KMS-11 (cell line): Measurements from ENCODE around the gene PLOD1.

Experiments used
- H2AFZ ChIP-seq: fragments of 200-600 bp; sonication (generic); 2 replicates; pipeline ENCODE4 v1.6.1; 2016; ENCODE audit warnings: antibody characterized with exemption, mixed run types, low read depth
- H3K27ac ChIP-seq: fragments of 200-600 bp; sonication (generic); 2 replicates; pipeline ENCODE4 v1.6.1; 2016; ENCODE audit warnings: mild to moderate bottlenecking, mixed run types
- H3K27me3 ChIP-seq: fragments of 200-600 bp; sonication (generic); 2 replicates; pipeline ENCODE4 v1.6.1; 2017; ENCODE audit warnings: mild to moderate bottlenecking, low read depth, mixed run types, moderate library complexity; ENCODE audit not compliant: insufficient read depth
- H3K36me3 ChIP-seq: fragments of 200-600 bp; sonication (generic); 2 replicates; pipeline ENCODE4 v1.6.1; 2017; ENCODE audit warnings: mild to moderate bottlenecking, mixed run types; ENCODE audit not compliant: insufficient read depth
- H3K4me1 ChIP-seq: fragments of 200-600 bp; sonication (generic); 2 replicates; pipeline ENCODE4 v1.6.1; 2016; ENCODE audit warnings: mild to moderate bottlenecking, low read depth, mixed run types; ENCODE audit not compliant: poor library complexity, severe bottlenecking
- H3K4me2 ChIP-seq: fragments of 200-600 bp; sonication (generic); 2 replicates; pipeline ENCODE4 v1.7.0; 2016; ENCODE audit warnings: mild to moderate bottlenecking, mixed run types
- H3K4me3 ChIP-seq: fragments of 200-600 bp; sonication (generic); IDR thresholded peaks from 2 replicates; pipeline ENCODE4 v1.6.1; 2017; ENCODE audit warnings: low read depth, low read length, mixed read lengths; ENCODE audit not compliant: insufficient read depth
- H3K79me2 ChIP-seq: fragments of 200-600 bp; sonication (generic); 2 replicates; pipeline ENCODE4 v1.6.1; 2016; ENCODE audit warnings: low read depth, mixed run types; ENCODE audit not compliant: insufficient read depth
- H3K9ac ChIP-seq: fragments of 200-600 bp; sonication (generic); 2 replicates; pipeline ENCODE4 v1.6.1; 2016; ENCODE audit warnings: mild to moderate bottlenecking, mixed run types
- H4K20me1 ChIP-seq: fragments of 200-600 bp; sonication (generic); 2 replicates; pipeline ENCODE4 v1.6.1; 2016; ENCODE audit warnings: mild to moderate bottlenecking, mixed run types; ENCODE audit not compliant: insufficient read depth
- TF ChIP-seq, protein P1 (sequence below): fragments of 200-600 bp; sonication (generic); conservative IDR thresholded peaks from 2 replicates; pipeline ENCODE4 v1.6.1; 2017; ENCODE audit warnings: low read depth, mild to moderate bottlenecking, antibody characterized with exemption, low read length, moderate library complexity, mixed read lengths

The PLOD1 gene

DNA sequence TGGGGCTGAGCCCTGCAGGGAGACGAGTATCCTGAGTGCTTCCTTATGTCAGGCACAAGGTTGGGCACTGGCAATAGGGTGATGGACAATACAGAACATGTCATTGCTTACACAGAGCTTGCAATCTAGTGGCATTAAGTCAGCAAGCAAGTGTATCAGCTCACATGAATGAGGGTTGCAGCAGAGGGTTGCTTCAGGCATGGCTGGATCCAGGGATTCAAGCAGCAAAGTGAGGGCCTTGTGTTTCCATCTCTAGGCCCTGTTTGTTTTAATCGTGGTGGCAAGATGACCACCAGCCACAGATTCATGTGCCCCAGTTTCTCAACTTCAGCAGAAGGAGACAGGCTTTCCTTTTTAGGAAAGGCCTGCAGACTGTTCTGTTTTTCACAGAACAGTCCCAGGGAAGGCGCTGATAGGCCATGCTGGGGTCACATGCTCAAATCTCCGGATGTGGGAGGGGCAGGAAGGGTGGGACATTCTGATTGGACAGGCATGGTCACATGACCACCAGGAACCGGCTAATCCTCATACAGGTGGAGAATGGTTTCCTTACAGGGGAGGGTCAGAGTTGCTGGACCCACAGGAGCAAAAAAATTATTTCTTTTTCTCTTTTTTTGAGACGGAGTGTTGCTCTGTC is 14.4 kb downstream of the PLOD1 start:
- no peak overlapping the region for H2AFZ ChIP-seq
- H3K27me3 ChIP-seq: no peaks in the 10 kb centered on the region
- no peaks in the 10 kb centered on the region for H3K79me2 ChIP-seq
- H3K4me3 ChIP-seq: no peak overlapping the region
- H3K4me1 ChIP-seq: no peaks in the 10 kb centered on the region
- TF ChIP-seq, protein P1, sequence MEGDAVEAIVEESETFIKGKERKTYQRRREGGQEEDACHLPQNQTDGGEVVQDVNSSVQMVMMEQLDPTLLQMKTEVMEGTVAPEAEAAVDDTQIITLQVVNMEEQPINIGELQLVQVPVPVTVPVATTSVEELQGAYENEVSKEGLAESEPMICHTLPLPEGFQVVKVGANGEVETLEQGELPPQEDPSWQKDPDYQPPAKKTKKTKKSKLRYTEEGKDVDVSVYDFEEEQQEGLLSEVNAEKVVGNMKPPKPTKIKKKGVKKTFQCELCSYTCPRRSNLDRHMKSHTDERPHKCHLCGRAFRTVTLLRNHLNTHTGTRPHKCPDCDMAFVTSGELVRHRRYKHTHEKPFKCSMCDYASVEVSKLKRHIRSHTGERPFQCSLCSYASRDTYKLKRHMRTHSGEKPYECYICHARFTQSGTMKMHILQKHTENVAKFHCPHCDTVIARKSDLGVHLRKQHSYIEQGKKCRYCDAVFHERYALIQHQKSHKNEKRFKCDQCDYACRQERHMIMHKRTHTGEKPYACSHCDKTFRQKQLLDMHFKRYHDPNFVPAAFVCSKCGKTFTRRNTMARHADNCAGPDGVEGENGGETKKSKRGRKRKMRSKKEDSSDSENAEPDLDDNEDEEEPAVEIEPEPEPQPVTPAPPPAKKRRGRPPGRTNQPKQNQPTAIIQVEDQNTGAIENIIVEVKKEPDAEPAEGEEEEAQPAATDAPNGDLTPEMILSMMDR: no peak
- H3K36me3 ChIP-seq: no peaks in the 10 kb centered on the region
- no peaks in the 10 kb centered on the region for H4K20me1 ChIP-seq
- H3K4me2 ChIP-seq: no peak overlapping the region
- H3K9ac ChIP-seq: no peak overlapping the region
- H3K27ac ChIP-seq: no peak overlapping the region

DNA sequence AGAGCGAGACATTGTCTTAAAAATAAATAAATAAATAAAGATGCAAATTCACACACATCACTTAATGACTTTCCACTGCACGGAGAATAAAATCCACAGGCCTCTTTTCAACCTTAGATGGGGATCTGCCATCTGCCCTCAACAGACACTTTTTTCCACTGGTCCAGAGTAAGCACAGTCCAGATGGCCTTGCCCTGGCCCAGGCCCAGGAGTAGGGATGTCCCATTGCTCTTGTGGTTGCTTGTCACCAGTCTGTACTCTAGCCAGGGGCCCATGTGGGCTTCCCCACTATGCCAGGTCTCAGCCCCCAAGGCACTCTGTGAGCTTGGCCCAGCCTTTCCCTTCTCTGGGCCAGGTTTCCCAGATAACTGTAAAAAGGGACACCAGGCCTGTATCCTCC is 17.4 kb downstream of the PLOD1 start:
- Histone ChIP-seq H4K20me1 (no peaks in the 10 kb centered on the region), H2AFZ (no peak overlapping the region), H3K4me2 (no peak overlapping the region), H3K4me3 (no peak overlapping the region), H3K36me3 (no peaks in the 10 kb centered on the region), H3K27ac (no peak overlapping the region), H3K79me2 (no peaks in the 10 kb centered on the region), H3K4me1 (no peaks in the 10 kb centered on the region), H3K27me3 (no peaks in the 10 kb centered on the region), H3K9ac (no peak overlapping the region)
- TF ChIP-seq, protein P1: no peak

DNA sequence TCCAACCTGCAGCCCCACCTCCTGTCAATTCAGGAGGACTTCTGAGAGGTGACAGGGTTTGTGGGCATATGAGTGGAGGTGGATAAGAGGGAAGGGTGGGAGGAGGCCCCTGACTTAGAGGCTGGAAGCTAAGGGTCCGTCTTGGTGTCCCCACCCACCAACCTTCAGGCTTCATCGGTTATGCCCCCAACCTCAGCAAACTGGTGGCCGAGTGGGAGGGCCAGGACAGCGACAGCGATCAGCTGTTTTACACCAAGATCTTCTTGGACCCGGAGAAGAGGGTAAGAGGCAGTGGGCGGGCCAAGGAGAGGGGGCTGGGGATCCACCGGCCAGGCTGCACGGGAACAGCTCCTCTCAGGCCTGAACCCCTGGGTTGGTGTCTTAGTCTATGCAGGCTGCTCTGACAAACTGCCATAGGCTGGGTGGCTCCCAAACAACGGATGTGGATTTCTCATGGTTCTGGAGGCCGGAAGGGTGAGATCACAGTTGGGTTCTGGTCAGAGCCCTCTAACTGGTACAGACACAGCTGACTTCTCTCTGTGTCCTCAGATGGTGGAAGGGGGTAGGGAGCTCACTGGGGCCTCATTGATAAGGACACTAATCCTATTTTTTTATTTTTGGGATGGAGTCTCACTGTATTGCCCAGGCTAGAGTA is 18.1 kb downstream of the PLOD1 start:
- Histone ChIP-seq H3K36me3 (no peaks in the 10 kb centered on the region), H3K4me2 (no peak overlapping the region), H3K4me1 (no peaks in the 10 kb centered on the region), H3K27ac (no peak overlapping the region), H2AFZ (no peak overlapping the region), H4K20me1 (no peaks in the 10 kb centered on the region), H3K27me3 (no peaks in the 10 kb centered on the region), H3K4me3 (no peak overlapping the region), H3K79me2 (no peaks in the 10 kb centered on the region), H3K9ac (no peak overlapping the region)
- TF ChIP-seq, protein P1: no peak

DNA sequence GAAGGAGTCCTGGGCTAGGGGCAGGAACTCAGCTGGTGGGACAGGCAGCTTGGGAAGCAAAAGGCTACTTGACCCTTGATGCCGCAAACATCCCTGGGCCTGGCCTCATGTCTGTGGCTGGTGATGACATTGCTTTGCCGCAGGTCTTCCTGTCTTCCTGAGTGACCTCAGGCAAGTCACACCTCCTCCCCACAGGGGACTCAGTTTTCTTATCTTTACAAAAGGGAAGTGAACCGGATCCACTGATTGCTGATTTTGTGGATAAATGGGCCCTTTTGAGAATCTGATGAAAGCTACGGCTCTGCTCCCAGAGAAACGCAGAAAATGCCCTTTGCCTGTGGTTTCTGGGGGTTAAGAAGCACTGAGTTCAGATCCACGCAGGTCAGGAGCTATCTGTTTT is 20.7 kb downstream of the PLOD1 start:
- Histone ChIP-seq H3K36me3 (no peaks in the 10 kb centered on the region), H3K27me3 (no peaks in the 10 kb centered on the region), H3K27ac (no peak overlapping the region), H3K4me2 (no peak overlapping the region), H2AFZ (no peak overlapping the region), H3K4me1 (no peaks in the 10 kb centered on the region), H3K79me2 (no peaks in the 10 kb centered on the region), H3K4me3 (no peak overlapping the region), H3K9ac (no peak overlapping the region), H4K20me1 (no peaks in the 10 kb centered on the region)
- TF ChIP-seq, protein P1: no peak
